Keratinocyte (primary cell): ENCODE results near the gene MME. TPM values are rescaled to one million over a fixed set of nuclear protein-coding genes. Genes with fewer than 3 reads are reported as not detected.

Experiments
- DNase-seq: peaks from one replicate; pipeline ENCODE4 v3.0.0-alpha.2; 2011; ENCODE audit warnings: low read depth, missing footprints, low spot score
- FAIRE-seq: peaks from 2 replicates; lab custom pipeline; 2011; peaks lifted over from hg19 to GRCh38; lab: Jason Lieb, UNC
- H2AFZ ChIP-seq: 2 replicates; pipeline ENCODE4 v1.6.0; 2012; ENCODE audit warnings: low read length, control low read depth, inconsistent platforms; ENCODE audit not compliant: control insufficient read depth
- H3K27ac ChIP-seq: 2 replicates; pipeline ENCODE4 v1.5.1; 2011; ENCODE audit warnings: low read length; ENCODE audit not compliant: control insufficient read depth, insufficient read depth
- H3K27me3 ChIP-seq: 3 replicates; pipeline ENCODE4 v1.6.0; 2011; ENCODE audit warnings: low read length; ENCODE audit not compliant: control insufficient read depth, insufficient read depth; ENCODE audit errors: extremely low read depth
- H3K36me3 ChIP-seq, 2 experiments: 2 replicates in 1 of 2; 3 replicates in 1 of 2; pipeline ENCODE4 v1.5.1; 2011; ENCODE audit warnings: low read length in 2 of 2, mild to moderate bottlenecking in 1 of 2; ENCODE audit not compliant: control insufficient read depth in 2 of 2, insufficient read depth in 2 of 2; ENCODE audit errors: extremely low read depth in 1 of 2
- H3K4me1 ChIP-seq: 3 replicates; pipeline ENCODE4 v1.5.1; 2011; ENCODE audit warnings: low read length; ENCODE audit not compliant: control insufficient read depth, insufficient read depth; ENCODE audit errors: extremely low read depth
- H3K4me2 ChIP-seq: 3 replicates; pipeline ENCODE4 v1.6.0; 2011; ENCODE audit warnings: low read depth, low read length; ENCODE audit not compliant: control insufficient read depth, insufficient read depth; ENCODE audit errors: extremely low read depth
- H3K4me3 ChIP-seq, 3 experiments: fragments of 200-600 bp in 1 of 3; sonication (generic) in 1 of 3; 2 replicates in 2 of 3; 3 replicates in 1 of 3; pipeline ENCODE4 v1.5.1; 2011 to 2016; ENCODE audit warnings: low read length in 3 of 3, mild to moderate bottlenecking in 3 of 3, control low read depth in 2 of 3, inconsistent platforms in 1 of 3, low read depth in 1 of 3, mixed read lengths in 1 of 3, mixed run types in 1 of 3, moderate library complexity in 1 of 3; ENCODE audit not compliant: control insufficient read depth in 2 of 3, insufficient read depth in 2 of 3; ENCODE audit errors: extremely low read depth in 1 of 3
- H3K79me2 ChIP-seq: 2 replicates; pipeline ENCODE4 v1.6.0; 2012; ENCODE audit warnings: low read length; ENCODE audit not compliant: control insufficient read depth, insufficient read depth
- H3K9ac ChIP-seq: 3 replicates; pipeline ENCODE4 v1.6.0; 2011; ENCODE audit warnings: low read length; ENCODE audit not compliant: control insufficient read depth, insufficient read depth; ENCODE audit errors: extremely low read depth
- H3K9me1 ChIP-seq: 3 replicates; pipeline ENCODE4 v1.6.0; 2011; ENCODE audit warnings: low read length; ENCODE audit not compliant: control insufficient read depth, insufficient read depth; ENCODE audit errors: extremely low read depth
- H3K9me3 ChIP-seq: 2 replicates; pipeline ENCODE4 v1.5.1; 2012; ENCODE audit warnings: low read depth, low read length; ENCODE audit not compliant: control insufficient read depth
- H4K20me1 ChIP-seq: 3 replicates; pipeline ENCODE4 v1.6.0; 2011; ENCODE audit warnings: low read length; ENCODE audit not compliant: control insufficient read depth, insufficient read depth; ENCODE audit errors: extremely low read depth
- EZH2 ChIP-seq: IDR thresholded peaks from one replicate; pipeline ENCODE4 v1.6.1; 2012; ENCODE audit warnings: inconsistent platforms, mild to moderate bottlenecking, low read length, moderate library complexity
- dilution Hi-C: fragments of 300-500 bp; cut with MboI; formaldehyde crosslinking; loops from one replicate; pipeline ENCODE4 v1.7.0; 2020; ENCODE audit warnings: low sequenced_read_pairs; ENCODE audit not compliant: extremely low pct_ligation_motif_present
- polyA plus RNA-seq, 5 experiments: library from polyadenylated mRNA; depleted of rRNA in 3 of 5; stranded (reverse) in 3 of 5; stranded (forward) in 1 of 5; unstranded in 1 of 5; fragments of >200 nt; gene quantifications; 1 replicate in 1 of 5; 2 replicates in 3 of 5; 3 replicates in 1 of 5; pipeline versions ENCODE4 v1.2.1 to v1.2.3, GENCODE V29; 2011 to 2012; ENCODE audit warnings: missing spikeins in 2 of 5, low read depth in 1 of 5, low replicate concordance in 1 of 5
- TF ChIP-seq, protein P1 (sequence below), 3 experiments: IDR thresholded peaks in 1 of 3; conservative IDR thresholded peaks in 1 of 3; optimal IDR thresholded peaks in 1 of 3; 2 replicates in 2 of 3; 3 replicates in 1 of 3; pipeline versions ENCODE3 to v1.5.1; 2011; ENCODE audit warnings: low read length in 3 of 3, mild to moderate bottlenecking in 3 of 3, moderate library complexity in 2 of 3, control low read depth in 1 of 3, inconsistent platforms in 1 of 3; ENCODE audit not compliant: insufficient read depth in 2 of 3; ENCODE audit errors: extremely low read depth in 1 of 3

The MME gene
- polyA plus RNA-seq, 1 donor (not counting 4 experiments of a cell fraction or from before 2014, with no cell fraction given) = 2.0 TPM

DNA sequence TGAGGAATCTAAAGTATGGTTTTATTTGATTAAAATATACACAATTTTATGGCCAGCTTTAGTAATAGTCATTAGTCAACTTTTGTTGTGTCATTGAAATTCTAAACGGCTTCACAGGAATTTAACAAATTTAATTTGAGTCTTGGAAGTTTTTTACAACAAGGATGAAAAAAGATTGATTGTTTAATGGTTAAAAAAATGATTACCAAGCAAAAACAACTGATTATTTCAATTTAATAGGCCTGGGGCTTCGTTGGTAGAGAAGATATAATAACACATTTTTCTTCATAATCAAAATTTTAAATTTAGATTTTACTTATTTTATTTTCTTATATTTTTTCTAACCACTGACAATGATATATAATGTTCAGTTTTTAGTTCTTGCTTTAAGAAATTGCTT, 4.4 kb downstream of the MME start:
- no peak overlapping the region for H3K27ac ChIP-seq
- TF ChIP-seq, protein P1, sequence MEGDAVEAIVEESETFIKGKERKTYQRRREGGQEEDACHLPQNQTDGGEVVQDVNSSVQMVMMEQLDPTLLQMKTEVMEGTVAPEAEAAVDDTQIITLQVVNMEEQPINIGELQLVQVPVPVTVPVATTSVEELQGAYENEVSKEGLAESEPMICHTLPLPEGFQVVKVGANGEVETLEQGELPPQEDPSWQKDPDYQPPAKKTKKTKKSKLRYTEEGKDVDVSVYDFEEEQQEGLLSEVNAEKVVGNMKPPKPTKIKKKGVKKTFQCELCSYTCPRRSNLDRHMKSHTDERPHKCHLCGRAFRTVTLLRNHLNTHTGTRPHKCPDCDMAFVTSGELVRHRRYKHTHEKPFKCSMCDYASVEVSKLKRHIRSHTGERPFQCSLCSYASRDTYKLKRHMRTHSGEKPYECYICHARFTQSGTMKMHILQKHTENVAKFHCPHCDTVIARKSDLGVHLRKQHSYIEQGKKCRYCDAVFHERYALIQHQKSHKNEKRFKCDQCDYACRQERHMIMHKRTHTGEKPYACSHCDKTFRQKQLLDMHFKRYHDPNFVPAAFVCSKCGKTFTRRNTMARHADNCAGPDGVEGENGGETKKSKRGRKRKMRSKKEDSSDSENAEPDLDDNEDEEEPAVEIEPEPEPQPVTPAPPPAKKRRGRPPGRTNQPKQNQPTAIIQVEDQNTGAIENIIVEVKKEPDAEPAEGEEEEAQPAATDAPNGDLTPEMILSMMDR (optimal IDR thresholded peaks at IDR 0.05 in 1 of 3, IDR thresholded peaks at IDR 0.05 in 1 of 3, conservative IDR thresholded peaks at IDR 0.05 in 1 of 3; ENCODE audit: extremely low read depth in 1 of 3, insufficient read depth in 2 of 3, low read length in 3 of 3) = no peak
- TF ChIP-seq EZH2 = no peak
- H3K4me2 ChIP-seq = no peak overlapping the region
- H3K27me3 ChIP-seq = peaks cover 17% of the 10 kb centered on the region
- H3K4me3 ChIP-seq = no peak overlapping the region
- H3K9me3 ChIP-seq = no peaks in the 10 kb centered on the region
- no peaks in the 10 kb centered on the region for H3K36me3 ChIP-seq
- no peaks in the 10 kb centered on the region for H3K9me1 ChIP-seq
- dilution Hi-C loops = no loop called here
- H3K9ac ChIP-seq = no peak overlapping the region
- H3K79me2 ChIP-seq = no peaks in the 10 kb centered on the region
- FAIRE-seq = no peak
- H3K4me1 ChIP-seq = peaks cover 5% of the 10 kb centered on the region
- no peaks in the 10 kb centered on the region for H4K20me1 ChIP-seq
- no peak for DNase-seq
- no peak overlapping the region for H2AFZ ChIP-seq

DNA sequence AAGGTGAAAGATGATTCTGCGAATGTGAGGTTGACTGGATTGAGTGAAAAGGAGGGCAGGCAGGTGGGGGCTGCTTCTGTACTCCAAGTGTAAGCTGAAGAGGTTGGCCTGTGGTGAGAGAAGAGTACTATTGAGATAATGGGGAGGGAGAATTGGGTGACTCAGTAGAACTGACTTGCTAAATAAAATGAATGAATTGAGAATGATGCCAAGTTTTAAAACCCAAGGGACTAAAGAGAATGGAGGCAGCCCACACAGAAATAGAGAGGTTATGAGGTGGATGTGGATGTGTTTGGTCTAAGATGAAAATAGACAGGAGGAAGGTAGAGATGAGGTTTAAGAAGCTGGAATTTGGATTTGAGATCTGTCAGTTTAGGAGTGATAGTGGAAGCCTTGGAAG, 5.9 kb downstream of the MME start:
- no peak for DNase-seq
- Histone ChIP-seq H3K36me3 (no peaks in the 10 kb centered on the region), H3K9me3 (no peaks in the 10 kb centered on the region), H2AFZ (no peak overlapping the region), H3K79me2 (no peaks in the 10 kb centered on the region), H3K4me1 (no peaks in the 10 kb centered on the region), H3K9me1 (no peaks in the 10 kb centered on the region), H4K20me1 (no peaks in the 10 kb centered on the region), H3K4me3 (no peak overlapping the region), H3K27ac (no peak overlapping the region), H3K9ac (no peak overlapping the region), H3K27me3 (peaks cover 2% of the 10 kb centered on the region), H3K4me2 (no peak overlapping the region)
- TF ChIP-seq, protein P1 (optimal IDR thresholded peaks at IDR 0.05 in 1 of 3, IDR thresholded peaks at IDR 0.05 in 1 of 3, conservative IDR thresholded peaks at IDR 0.05 in 1 of 3; ENCODE audit: extremely low read depth in 1 of 3, insufficient read depth in 2 of 3, low read length in 3 of 3) = no peak
- TF ChIP-seq EZH2 = no peak
- no peak for FAIRE-seq
- dilution Hi-C loops = no loop called here
